Thyroid gland (tissue), 4 donors: ENCODE results near the gene RELT.

Experiments used
- POLR2A ChIP-seq, 2 donors: fragments of 450-650 bp; IDR thresholded peaks; one replicate each; pipeline ENCODE4 v1.6.1; 2017; ENCODE audit warnings: antibody characterized with exemption in 2 of 2, mild to moderate bottlenecking in 2 of 2, moderate library complexity in 1 of 2
- TF ChIP-seq, protein P1 (sequence below), 6 experiments: fragments of 200-600 bp in 3 of 6; fragments of 450-650 bp in 3 of 6; sonication (generic) in 3 of 6; IDR thresholded peaks; one replicate each; pipeline ENCODE4 v1.5.1; 2016 to 2019; ENCODE audit warnings: antibody characterized with exemption in 6 of 6, mild to moderate bottlenecking in 2 of 6, inconsistent platforms in 1 of 6, moderate library complexity in 1 of 6

DNA sequence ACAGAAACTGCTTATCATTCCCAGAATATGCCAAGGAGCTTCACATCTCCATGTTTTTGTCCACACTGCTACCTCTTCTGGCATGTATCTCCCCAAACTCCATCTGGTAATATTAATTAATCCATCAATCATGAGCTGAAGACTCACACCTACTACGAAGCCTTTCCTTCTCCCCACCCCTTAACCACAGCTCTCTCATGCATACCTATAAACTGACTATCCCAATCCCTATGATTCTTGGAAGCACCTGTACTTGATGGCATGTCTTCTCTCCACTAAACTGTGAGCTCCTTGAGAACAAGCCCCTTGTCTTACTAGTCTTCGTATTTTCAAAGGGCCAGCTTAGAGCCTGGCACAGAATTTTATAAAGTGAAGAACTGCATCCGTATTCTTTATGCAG, 47.3 kb downstream of the RELT start:
- TF ChIP-seq, protein P1, sequence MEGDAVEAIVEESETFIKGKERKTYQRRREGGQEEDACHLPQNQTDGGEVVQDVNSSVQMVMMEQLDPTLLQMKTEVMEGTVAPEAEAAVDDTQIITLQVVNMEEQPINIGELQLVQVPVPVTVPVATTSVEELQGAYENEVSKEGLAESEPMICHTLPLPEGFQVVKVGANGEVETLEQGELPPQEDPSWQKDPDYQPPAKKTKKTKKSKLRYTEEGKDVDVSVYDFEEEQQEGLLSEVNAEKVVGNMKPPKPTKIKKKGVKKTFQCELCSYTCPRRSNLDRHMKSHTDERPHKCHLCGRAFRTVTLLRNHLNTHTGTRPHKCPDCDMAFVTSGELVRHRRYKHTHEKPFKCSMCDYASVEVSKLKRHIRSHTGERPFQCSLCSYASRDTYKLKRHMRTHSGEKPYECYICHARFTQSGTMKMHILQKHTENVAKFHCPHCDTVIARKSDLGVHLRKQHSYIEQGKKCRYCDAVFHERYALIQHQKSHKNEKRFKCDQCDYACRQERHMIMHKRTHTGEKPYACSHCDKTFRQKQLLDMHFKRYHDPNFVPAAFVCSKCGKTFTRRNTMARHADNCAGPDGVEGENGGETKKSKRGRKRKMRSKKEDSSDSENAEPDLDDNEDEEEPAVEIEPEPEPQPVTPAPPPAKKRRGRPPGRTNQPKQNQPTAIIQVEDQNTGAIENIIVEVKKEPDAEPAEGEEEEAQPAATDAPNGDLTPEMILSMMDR (IDR thresholded peaks at IDR 0.05) = no peak
- no peak for TF ChIP-seq POLR2A (IDR thresholded peaks at IDR 0.05)
